Stimulated activated CD8-positive, alpha-beta memory T cell treated with anti-CD3 and anti-CD28 coated beads, Interleukin-12 subunit alpha, Interleukin-12 subunit beta, amount 100 ng/mL, for 24 hours (primary cell): ENCODE data around the gene FBXO44.
"Not testable (repeated sequence)": the region's sequence is repeated elsewhere in the genome, so short reads cannot be mapped to it uniquely, and the experiment has no call there.

Experiments used
- DNase-seq: peaks from one replicate; pipeline ENCODE4 v3.0.0-alpha.2; 2020; ENCODE audit errors: extremely low read depth

The FBXO44 gene, protein sequence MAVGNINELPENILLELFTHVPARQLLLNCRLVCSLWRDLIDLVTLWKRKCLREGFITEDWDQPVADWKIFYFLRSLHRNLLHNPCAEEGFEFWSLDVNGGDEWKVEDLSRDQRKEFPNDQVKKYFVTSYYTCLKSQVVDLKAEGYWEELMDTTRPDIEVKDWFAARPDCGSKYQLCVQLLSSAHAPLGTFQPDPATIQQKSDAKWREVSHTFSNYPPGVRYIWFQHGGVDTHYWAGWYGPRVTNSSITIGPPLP

GRCh38 chr1:11654137-11654938, at the start of gene FBXO44, which contains the start of gene FBXO2:
TSS of gene FBXO44 (plus strand) at chr1:11654877. CDS start at chr1:11655836, 959 bp downstream.
TSS of gene FBXO2 (minus strand) at chr1:11654429. CDS start at chr1:11654340, 89 bp downstream.
- DNase-seq: no peak

- no peak for DNase-seq
Measured at GRCh38 chr1:11606775-11607174, 47.9 kb upstream of the FBXO44 start.

GRCh38 chr1:11608596-11609130, 46.0 kb upstream of the FBXO44 start:
- DNase-seq: not testable (repeated sequence)

GRCh38 chr1:11609378-11609777, 45.3 kb upstream of the FBXO44 start:
- DNase-seq: not testable (repeated sequence)

DNA sequence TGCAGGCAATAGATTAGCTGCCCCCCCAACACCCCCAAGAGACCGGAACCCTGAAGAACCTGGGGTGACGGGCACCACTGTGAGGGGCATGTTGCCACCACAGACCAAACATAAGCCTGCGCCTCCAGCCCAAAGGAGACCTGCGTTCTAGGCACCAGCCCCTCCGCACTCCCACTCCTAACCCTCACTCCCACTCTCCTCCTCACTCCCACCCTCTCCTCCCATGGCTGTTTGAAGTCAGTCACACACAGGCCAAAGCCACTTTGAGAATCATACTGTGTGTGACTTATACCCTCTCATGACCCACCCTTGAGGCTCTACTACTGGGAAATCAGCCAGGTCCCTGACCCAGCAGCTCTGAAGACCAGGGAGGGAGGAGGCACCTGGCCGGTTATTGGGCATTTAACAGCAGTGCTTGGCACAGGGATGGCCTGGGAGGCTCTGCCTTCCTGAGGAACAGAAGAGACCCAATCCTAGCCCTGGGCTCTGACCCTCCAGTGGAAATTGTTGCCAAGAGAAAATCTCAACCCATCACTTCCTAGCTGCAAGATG, 44.0 kb upstream of the FBXO44 start:
- no peak for DNase-seq

DNA sequence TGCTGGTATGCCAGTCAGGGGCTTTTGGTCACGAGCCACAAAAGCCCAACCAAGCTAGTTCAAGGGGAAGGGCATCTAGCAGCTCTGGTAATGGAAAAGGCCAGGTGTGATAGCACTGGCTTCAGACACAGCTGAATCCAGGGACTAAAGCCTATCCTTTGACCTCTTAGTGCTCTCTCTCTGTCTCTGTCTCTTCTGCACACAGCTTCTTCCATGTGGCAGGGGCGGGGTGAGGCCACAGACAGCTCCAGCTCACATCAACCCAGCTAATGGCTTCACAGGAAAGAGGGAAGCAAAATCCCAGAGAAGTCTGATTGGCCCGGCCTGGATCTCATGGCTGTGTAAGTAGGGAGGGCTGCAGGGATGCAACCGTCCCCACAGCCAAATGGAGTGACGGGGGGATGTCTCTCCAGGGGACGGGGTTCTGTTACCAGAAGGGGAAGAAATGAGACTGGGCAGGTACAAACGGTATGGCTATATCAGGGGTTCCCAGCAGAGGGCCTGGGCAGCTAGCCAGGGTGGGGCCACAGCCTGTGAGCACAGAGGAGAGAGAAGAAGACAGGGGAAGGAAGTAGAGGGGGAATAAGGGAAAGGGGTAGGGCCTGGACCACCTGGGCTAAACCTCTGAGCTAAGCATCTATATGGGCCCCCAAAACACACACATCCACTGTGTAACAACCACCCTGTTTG, 42.9 kb upstream of the FBXO44 start:
- DNase-seq: no peak

GRCh38 chr1:11613347-11613746, 41.3 kb upstream of the FBXO44 start:
- DNase-seq: no peak

DNA sequence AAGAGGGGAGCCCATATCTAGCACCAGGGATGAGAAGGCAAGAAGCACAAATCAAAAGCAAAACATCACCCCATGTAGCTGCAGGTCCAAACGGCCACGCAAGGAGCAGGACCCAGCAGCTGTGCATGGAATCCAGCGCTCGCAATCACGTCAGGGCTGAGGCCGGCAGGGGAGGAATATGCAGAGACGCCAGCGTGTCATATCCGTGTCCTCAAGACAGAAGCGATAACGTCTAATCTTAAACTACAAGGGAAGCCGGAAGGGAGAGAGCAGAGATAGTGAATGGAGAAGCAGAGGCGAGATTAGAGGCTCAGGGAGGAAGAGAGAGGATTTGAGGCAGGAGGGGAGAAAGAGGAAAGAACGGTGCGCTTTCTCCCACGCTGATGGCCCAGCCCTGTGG, 39.6 kb upstream of the FBXO44 start:
- no peak for DNase-seq

- no peak for DNase-seq
Measured at GRCh38 chr1:11616766-11617165, 37.9 kb upstream of the FBXO44 start.

- DNase-seq: no peak
Measured at GRCh38 chr1:11617314-11617713, 37.4 kb upstream of the FBXO44 start.

- no peak for DNase-seq
Measured at GRCh38 chr1:11617741-11618140, 36.9 kb upstream of the FBXO44 start.

- no peak for DNase-seq
Measured at GRCh38 chr1:11620405-11620804, 34.3 kb upstream of the FBXO44 start.

DNA sequence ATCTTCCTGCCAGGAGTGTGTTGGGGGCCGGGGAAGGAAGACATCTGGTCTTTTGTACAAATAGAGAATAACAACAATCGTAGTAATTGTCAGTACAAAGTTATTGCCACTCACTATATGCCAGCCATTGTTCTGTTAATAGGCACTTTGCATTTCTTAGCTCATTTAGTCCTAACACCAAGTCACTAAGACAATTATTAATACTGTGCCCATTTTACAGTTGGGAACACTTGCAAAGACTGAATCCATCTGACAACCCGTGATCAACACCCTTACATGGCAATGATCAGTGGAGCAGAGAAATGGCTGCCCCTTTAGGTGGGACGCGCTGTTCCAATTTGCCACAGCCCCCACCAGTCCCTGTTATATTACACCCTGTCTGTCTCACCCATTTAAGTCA, 33.8 kb upstream of the FBXO44 start:
- DNase-seq: no peak

DNA sequence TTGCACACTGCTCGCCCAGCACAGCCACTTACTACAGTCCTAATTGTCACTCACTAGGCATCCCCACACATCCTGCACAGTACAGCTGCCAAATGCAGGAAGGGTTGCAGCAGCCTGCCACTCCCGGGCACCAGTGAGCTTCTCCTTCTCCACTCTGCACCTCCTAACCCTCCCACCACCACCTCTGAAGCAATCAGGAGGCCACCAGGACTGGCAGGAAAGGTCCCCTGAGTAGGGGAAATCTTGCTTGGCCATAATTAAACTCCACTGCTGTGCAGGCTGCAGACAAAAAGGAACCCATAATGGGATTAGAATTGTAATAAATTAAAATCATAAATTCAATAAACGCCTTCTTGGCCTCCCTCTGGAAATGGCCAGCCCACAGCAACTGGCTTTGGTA, 32.3 kb upstream of the FBXO44 start:
- DNase-seq: no peak

DNA sequence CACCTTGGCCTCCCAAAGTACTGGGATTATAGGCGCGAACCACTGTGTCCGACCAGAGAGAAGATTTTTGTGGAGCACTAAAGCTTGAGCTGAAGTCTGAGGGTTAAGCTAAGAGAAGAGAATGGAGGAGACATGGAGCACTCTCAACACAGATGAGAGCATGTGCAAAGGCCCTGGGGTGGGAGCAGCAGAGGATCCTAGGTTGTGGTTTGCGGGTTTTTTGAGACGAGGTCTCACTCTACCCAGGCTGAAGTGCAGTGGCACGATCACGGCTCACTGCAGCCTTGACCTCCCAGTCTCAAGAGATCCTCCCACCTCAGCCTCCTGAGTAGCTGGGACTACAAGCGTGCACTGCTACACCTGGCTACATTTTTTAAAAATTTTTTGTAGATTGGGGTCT, 31.0 kb upstream of the FBXO44 start:
- DNase-seq: no peak

DNA sequence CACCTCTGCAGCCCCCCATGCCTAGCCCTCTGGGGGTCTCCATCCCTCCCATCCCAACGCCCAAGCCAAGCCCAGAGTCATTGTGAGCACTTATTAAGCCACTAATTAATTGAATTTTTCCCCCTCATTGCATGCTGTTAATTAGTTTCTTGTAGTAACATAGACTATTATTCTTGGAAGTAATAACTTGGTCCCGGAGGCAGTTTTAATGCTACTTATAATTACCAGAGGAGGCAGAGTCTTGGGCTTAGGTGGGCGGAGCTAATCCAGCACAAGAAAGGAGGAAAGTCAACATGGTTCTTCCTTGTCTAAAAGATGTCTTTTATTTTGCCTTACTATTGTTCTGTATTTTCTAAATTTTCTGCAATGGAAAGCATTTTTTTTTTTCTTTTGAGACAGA, 28.1 kb upstream of the FBXO44 start:
- DNase-seq: no peak

DNA sequence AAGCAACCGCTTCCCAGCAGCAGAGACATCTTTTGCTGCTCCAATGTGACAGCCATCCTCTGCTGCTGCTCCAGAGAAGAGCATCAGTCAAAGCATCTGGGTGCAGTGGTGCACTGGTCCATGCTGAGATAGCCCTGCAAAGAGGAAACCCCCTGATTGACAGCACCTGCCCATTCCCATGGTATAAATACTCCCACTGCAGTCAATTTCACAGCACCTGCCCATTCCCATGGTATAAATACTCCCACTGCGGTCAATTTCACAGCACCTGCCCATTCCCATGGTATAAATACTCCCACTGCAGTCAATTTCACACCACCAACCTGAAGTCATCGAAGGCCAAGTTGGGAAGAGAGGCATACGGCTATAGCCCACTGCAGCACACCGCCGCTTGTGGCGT, 25.9 kb upstream of the FBXO44 start:
- DNase-seq: no peak

DNA sequence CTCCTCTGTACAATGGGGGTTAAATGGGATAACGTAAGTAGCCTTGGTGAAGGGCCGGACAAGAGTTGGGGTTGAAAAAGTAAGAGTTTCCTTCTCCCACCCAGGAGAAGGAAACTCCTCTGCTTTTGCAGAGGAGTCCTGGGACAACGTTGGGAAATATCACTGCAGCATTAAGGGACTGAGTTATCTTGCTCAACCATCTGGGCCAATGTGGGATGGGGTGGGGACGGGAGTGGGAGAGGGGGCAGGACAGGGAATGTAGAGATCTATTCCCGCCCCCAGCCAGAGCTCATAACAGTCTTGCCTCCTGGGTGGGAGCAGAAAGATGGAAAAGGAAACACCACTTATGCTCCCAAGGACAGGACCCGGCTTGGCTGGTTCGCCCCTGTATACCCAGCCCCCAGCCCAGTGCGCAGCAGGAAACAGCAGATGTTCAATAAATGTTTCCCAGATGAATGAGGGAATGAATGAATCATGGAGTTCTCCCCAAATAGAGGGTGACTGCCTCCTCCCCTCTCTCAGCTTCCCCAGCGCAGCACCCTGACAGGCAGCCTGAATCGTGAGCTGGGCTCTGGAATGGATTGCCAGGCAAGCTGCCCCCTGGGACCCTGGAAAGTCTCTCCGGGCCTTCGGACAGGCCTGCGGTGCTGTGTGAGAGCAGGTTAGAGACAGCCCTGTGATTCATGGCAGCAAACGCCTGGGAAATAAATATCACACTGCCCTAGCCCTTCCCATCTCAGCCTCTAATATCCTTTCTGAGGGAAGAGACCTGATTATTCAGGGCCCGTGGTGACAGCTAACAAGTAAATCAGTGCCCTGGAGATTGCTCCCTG, 25.3 kb upstream of the FBXO44 start:
- no peak for DNase-seq

GRCh38 chr1:11634365-11635192, 20.1 kb upstream of the FBXO44 start:
- no peak for DNase-seq

GRCh38 chr1:11638121-11638520, 16.6 kb upstream of the FBXO44 start:
- DNase-seq: no peak
